ENCODE results near the gene PPARA.
"Not testable (repeated sequence)": the region's sequence is repeated elsewhere in the genome, so short reads cannot be mapped to it uniquely, and the experiment has no call there.

The PPARA gene

DNA sequence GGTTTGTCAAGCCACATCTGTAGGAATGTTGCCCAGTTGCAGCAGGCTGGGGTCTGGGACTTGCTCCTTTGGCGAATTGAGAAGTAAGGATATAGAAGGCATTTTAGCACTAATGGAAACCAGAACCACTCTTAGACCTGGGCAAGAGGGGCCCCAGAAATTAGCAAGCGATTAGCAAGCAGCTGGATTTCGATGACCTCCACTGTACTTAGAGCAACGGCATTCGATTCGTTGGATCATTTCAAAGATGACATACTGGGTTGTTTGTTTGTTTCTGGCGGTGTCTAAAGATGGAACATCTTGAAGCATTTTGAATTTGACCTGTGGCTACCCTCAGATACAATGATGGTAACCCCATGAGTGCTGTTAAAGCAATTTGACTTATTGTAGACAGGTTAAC lies 100.9 kb downstream of the PPARA start:
- no peak for DNase-seq

- DNase-seq = no peak
Observed at GRCh38 chr22:46251816-46252380, 101.6 kb downstream of the PPARA start.

- DNase-seq = no peak
Observed at GRCh38 chr22:46256358-46256958, 106.1 kb downstream of the PPARA start.

GRCh38 chr22:46259374-46259773 lies 109.0 kb downstream of the PPARA start:
- DNase-seq = no peak

- DNase-seq = no peak
Observed at GRCh38 chr22:46260038-46260437, 109.7 kb downstream of the PPARA start.

DNA sequence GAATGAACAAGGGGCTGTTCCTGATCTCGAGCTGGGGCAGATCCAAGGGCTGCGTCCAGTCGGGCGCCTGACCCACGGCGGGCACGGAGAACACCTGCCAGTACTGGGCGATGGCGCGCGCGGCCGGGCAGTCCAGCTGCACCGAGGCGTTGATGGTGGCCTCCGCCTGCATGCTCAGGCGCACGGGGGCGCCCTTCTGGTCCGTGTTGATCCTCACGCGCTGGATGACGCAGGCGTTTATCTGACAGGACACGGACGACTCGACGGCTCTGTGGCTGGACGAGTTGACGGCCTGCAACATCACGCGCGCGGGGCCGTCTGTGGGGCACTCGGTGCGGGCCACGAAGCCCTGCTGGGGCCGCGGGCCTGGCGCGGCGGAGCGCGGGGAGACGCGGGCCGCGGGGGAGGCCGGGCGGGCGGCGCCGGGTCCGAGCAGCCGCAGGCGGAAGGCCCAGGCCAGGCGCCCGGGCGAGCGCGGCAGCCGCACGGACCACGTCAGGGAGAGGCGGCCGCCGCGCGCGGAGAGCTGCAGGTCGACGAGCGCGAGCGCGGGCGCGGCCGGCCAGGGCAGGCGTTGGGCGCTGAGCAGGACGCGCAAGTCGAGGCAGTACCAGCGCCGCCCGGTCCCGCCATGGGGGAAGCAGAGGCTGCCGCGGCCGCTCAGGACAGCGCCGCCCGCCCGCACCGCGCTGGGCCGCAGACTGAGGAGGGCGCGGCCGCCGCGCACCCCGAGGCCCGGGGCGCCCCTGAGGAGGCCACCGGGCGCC lies 112.3 kb downstream of the PPARA start:
- DNase-seq = no peak

DNA sequence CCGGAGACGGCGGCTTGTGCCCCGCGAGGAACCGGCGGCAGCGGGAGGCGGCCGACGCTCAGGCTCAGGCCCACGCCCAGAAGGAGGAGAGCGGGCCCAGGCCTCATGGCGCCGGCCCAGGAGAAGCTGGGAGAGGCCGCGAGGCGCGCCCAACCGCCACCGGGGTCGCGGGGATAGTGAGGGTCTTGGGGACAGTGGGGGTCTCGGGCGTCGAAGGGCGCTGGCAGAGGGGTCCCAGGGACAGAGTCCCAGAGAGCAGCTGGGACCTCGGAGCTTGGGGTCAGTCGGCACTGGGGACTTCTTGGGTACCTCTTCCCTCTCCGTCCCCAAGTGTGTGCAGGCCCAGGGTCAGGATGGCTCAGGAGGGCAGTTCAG lies 112.9 kb downstream of the PPARA start, which contains the start of gene PKDREJ:
TSS of gene PKDREJ (minus strand) at position 128 of the 375 bp plus-strand sequence. CDS start at position 107, 21 bp downstream.
- no peak for DNase-seq

DNA sequence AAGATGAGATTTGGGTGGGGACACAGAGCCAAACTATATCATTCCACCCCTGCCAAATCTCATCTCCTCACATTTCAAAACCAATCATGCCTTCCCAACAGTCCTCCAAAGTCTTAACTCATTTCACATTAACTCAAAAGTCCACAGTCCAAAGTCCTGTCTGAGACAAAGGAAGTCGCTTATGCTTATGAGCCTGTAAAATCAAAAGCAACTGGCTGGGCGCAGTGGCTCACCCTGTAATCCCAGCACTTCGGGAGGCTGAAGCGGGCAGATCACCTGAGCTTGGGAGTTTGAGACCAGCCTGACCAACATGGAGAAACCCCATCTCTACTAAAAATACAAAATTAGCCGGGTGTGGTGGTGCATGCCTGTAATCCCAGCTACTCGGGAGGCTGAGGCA lies 114.2 kb downstream of the PPARA start:
- DNase-seq = not testable (repeated sequence)

- DNase-seq = not testable (repeated sequence)
Observed at GRCh38 chr22:46265627-46266026, 115.3 kb downstream of the PPARA start.

- DNase-seq = no peak
Observed at GRCh38 chr22:46267431-46268279, 117.3 kb downstream of the PPARA start, which contains the start of gene TTC38. TSS of gene TTC38 (plus strand) at chr22:46268008. CDS start at chr22:46268040, 32 bp downstream.

DNA sequence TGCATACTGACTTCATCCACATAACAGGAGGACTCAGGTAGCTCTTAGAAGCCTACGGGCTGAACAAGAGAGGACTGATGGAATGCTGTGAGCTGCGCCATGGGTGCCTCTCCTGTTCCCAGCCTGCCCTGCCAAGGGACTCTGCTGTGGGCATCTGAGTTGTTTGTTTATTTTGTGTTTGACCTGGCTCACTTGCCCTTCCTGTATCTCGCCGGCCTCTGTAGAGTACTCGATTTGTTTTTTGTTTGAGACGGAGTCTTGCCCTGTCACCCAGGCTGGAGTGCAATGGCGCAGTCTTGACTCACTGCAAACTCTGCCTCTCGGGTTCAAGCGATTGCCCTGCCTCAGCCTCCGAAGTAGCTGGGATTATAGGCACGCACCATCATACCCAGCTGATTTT lies 119.2 kb downstream of the PPARA start:
- DNase-seq = no peak

GRCh38 chr22:46272196-46272595 lies 121.9 kb downstream of the PPARA start:
- no peak for DNase-seq

- no peak for DNase-seq
Observed at GRCh38 chr22:46272762-46273431, 122.6 kb downstream of the PPARA start.

DNA sequence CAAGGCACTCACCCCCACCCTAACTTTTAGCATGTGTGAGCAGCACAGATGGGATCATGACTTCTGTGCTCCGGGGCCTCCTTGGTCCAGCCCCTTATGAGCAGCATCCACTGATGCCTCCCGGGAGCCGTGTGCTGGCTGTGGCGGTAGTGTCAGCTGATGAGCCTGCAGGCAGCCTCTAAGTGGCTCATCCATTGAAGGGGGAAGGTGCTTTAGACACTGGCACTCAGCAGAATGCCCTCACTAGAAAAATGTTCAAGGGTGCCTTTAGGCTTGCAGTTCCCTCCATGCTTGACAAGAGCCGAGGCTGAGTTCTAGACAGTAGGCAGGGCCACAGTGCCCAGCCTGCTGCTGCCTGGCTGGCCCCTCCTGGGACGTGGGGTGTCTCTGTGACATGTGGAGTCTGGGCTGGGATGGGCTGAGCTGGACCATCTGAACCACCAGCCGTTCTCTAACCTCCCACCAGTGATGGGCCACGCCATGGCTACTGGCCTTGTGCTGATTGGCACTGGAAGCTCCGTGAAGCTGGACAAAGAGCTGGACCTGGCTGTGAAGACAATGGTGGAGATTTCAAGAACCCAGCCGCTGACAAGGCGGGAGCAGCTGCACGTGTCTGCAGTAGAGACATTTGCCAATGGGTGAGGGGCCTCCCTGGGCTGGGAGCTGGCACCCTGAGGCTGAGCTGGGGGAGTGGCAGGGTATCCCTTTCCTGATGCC lies 123.3 kb downstream of the PPARA start:
- no peak for DNase-seq

- no peak for DNase-seq
Observed at GRCh38 chr22:46274381-46274780, 124.1 kb downstream of the PPARA start.

GRCh38 chr22:46275455-46276122 lies 125.3 kb downstream of the PPARA start:
- DNase-seq = no peak

DNA sequence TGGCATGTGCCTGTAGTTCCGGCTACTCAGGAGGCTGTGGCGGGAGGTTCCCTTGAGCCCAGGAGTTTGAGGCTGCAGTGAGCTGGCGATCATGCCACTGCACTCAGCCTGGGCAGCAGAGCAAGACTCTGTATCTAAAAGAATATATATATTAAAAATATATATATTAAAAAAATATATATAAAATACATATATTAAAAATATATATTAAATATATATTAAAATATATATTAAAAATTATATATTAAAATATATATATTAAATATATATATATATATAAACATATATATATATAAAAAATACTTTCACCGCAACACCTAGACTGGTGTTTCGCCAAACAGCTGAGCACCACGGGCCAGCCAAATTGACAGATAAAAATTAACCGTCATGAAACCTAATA lies 126.2 kb downstream of the PPARA start:
- DNase-seq = no peak

DNA sequence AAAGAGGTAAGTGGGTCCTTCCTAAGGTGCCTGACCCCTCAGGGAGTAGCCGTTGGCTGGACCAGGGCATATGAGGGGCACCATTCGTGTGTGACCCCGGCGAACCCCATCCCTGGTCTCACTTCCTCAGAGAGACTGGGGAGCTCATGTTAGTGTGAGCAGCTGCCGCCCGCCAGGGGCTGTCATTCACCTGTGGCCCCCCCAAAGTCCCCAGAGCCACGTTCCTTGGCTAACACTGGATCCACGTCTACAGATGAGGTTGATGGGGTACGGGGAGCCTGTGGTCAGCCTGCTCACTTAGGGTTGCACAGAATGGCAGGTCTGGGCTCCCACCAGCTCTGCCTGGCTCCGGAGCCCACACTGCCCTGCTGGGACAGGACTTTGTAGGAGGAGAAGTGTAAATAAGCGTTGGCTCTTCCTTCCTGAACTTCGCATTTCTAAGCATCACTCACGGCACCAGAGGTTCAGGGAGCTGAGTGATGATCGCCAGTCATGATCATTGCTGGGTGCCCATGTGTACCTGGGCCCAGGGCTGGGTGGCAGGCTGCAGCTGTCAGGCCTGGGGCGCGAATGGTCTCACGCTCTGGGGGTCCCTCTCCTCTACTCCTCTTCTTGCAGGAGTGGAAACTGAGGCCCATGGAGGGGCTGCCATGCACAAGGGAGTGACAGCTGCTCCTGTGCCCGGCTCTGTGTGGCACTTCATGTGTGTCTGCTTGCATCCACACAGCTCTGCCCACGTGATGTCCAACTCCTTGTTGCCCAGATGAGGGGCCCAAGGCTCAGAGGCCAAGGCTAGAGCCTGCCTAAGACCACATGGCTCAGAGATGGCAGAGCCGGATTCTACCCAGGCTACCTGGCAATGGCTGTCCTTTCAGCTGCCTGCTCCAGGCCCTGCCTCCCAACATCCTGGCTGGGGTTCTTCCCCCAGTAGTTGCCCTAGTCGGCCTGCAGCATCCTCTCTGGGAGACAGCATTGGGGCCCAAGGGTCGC lies 128.6 kb downstream of the PPARA start:
- no peak for DNase-seq

GRCh38 chr22:46280063-46280817 lies 129.9 kb downstream of the PPARA start:
- DNase-seq = no peak
